ENCODE data around the gene LAMTOR2. TPM values are rescaled to one million over a fixed set of nuclear protein-coding genes. Genes with fewer than 3 reads are reported as not detected.

Gene LAMTOR2
- total and polyA plus RNA-seq, 2 of the 8 experiments (the other 6 are each of a cell fraction or from before 2014, with no cell fraction given), result 54.7 to 122 TPM

- Histone ChIP-seq H2AFZ (ENCODE audit: low read length) (no peak overlapping the region), H3K79me1 (ENCODE audit: low read depth, low read length) (peaks cover 2% of the 10 kb centered on the region; the same call in 1 of the 2 replicates), H3K79me2 (ENCODE audit: control insufficient read depth in 1 of 2, insufficient read depth in 2 of 2, low read length in 2 of 2) (peaks cover 0 to 5% of the 10 kb centered on the region in 2 experiments; a peak in 1 of 4 replicates), H3K56ac (replicated peaks; ENCODE audit: insufficient read length, low read depth, low read length) (no peak overlapping the region), H3K14ac (ENCODE audit: insufficient read length) (no peak overlapping the region), H2BK120ac (replicated peaks; ENCODE audit: low read depth, low read length) (no peak overlapping the region), H3K27ac (ENCODE audit: low read depth, low read length) (no peak overlapping the region), H3K9ac (replicated peaks in 1 of 4; ENCODE audit: extremely low read depth in 1 of 4, low read depth in 3 of 4, low read length in 3 of 4) (no peak overlapping the region), H3K18ac (ENCODE audit: extremely low read depth, low read length) (no peak overlapping the region), H3K4me2 (ENCODE audit: insufficient read depth in 1 of 2, low read depth in 2 of 2, low read length in 2 of 2) (no peak overlapping the region), H2AK5ac (ENCODE audit: low read depth, low read length) (no peak overlapping the region), H3K23me2 (ENCODE audit: low read depth, low read length) (no peaks in the 10 kb centered on the region), H3K4ac (replicated peaks; ENCODE audit: insufficient read length, low read depth, low read length) (no peak overlapping the region), H3K36me3 (ENCODE audit: control insufficient read depth in 2 of 4, insufficient read depth in 4 of 4, low read length in 3 of 4) (peaks cover 0 to 4% (median under 1%) of the 10 kb centered on the region in 4 experiments; a peak in 2 of 8 replicates), H4K5ac (ENCODE audit: insufficient read length, low read depth, low read length) (no peak overlapping the region), H2BK12ac (ENCODE audit: low read depth, low read length) (no peak overlapping the region), H4K91ac (replicated peaks; ENCODE audit: insufficient read length, low read length) (no peak overlapping the region), H3K4me3 (ENCODE audit: extremely low read depth in 1 of 4, insufficient read depth in 2 of 4, low read depth in 3 of 4, low read length in 4 of 4) (no peak overlapping the region), H3K27me3 (replicated peaks in 1 of 4; ENCODE audit: control insufficient read depth in 3 of 4, extremely low read depth in 1 of 4, insufficient read depth in 3 of 4, low read length in 3 of 4) (no peaks in the 10 kb centered on the region), H4K8ac (ENCODE audit: extremely low read depth, insufficient read depth, low read length) (no peak overlapping the region), H4K20me1 (replicated peaks in 1 of 2; ENCODE audit: control insufficient read depth in 1 of 2, insufficient read depth in 2 of 2, low read length in 2 of 2) (peaks cover 6 to 12% of the 10 kb centered on the region in 2 experiments), H2BK15ac (ENCODE audit: low read length) (no peak overlapping the region), H3K23ac (ENCODE audit: insufficient read length) (no peak overlapping the region), H3K4me1 (replicated peaks in 1 of 4; ENCODE audit: control insufficient read depth in 3 of 4, insufficient read depth in 4 of 4, low read length in 3 of 4) (peaks cover 2 to 8% (median 3%) of the 10 kb centered on the region in 4 experiments; a peak in 6 of 7 replicates), H3K9me3 (ENCODE audit: insufficient read depth in 2 of 2, low read depth in 1 of 2, low read length in 1 of 2) (no peaks in the 10 kb centered on the region), H2BK20ac (ENCODE audit: low read length) (no peak overlapping the region), H2BK5ac (ENCODE audit: low read depth, low read length) (no peak overlapping the region)
- ChIA-PET CTCF (ENCODE audit: partially characterized antibody) (interaction anchor here (0.7 to 29.5 kb wide), 16 partner anchors 9 to 337 kb away, joined by 3 to 1994 read pairs (median 4); partner anchors contain the start of genes LMNA, MEX3A, RAB25 and SSR2), POLR2A (ENCODE audit: partially characterized antibody) (interaction anchor here (0.8 to 29.6 kb wide), 6 partner anchors 8 to 33 kb away, joined by 3 to 763 read pairs (median 3); partner anchors contain the start of gene LMNA)
- 88% methylated on average over 2 of the region's 2 CpGs; no CpG with 5 or more reads in 1 of the 2 experiments for WGBS, 2 experiments (ENCODE audit: extremely low coverage in 1 of 2, insufficient coverage in 1 of 2, insufficient read length in 1 of 2, insufficient replicate concordance in 2 of 2, low coverage in 1 of 2, low lambda C conversion rate in 2 of 2, missing lambda C conversion rate in 1 of 2)
- DNase-seq (ENCODE audit: low read depth in 1 of 2, low spot score in 2 of 2) (no peak), FAIRE-seq (no peak)
- TF ChIP-seq TAF1 (IDR thresholded peaks at IDR 0.05; ENCODE audit: low read depth, low read length) (no peak), CHD1 (IDR thresholded peaks at IDR 0.05; ENCODE audit: low read depth, low read length) (no peak), ASH2L (IDR thresholded peaks at IDR 0.05; ENCODE audit: low read length) (no peak), CTCF (IDR thresholded peaks at IDR 0.05; ENCODE audit: control extremely low read depth in 1 of 3, insufficient read depth in 1 of 3, low read depth in 1 of 3, low read length in 3 of 3) (no peak), JUND (IDR thresholded peaks at IDR 0.05; ENCODE audit: low read length) (no peak), POLR2A (IDR thresholded peaks at IDR 0.05; ENCODE audit: control extremely low read depth in 1 of 2, low read depth in 2 of 2, low read length in 2 of 2) (no peak), SP4 (IDR thresholded peaks at IDR 0.05; ENCODE audit: low read length) (no peak)
Observed at GRCh38 chr1:156091610-156092009, 37.0 kb downstream of the LAMTOR2 start.
